SK-N-SH treated with all-trans-retinoic acid at 6 μM for 48 hours (cell line): ENCODE measurements around the gene SELENOM.

ENCODE experiments used
- ATAC-seq: fragments of 200-7000 bp; cut with Tn5 transposase; 3 replicates; pipeline ENCODE4 v1.9.1; 2020; ENCODE audit warnings: mild to moderate bottlenecking, moderate library complexity
- ARNTL ChIP-seq: fragments of 450-650 bp; formaldehyde crosslinking; IDR thresholded peaks from 2 replicates; pipeline ENCODE4 v1.5.0; 2020; ENCODE audit warnings: low read depth, mild to moderate bottlenecking, moderate library complexity, borderline replicate concordance
- BACH2 ChIP-seq: fragments of 250-450 bp; sonication (Bioruptor Pico); IDR thresholded peaks from 2 replicates; pipeline ENCODE4 v1.9.0; 2021; ENCODE audit warnings: mild to moderate bottlenecking, borderline replicate concordance
- CSDC2 ChIP-seq: fragments of 250-450 bp; sonication (Bioruptor Pico); IDR thresholded peaks from 2 replicates; pipeline ENCODE4 v1.5.0; 2020; ENCODE audit warnings: mild to moderate bottlenecking, moderate library complexity
- ESRRG ChIP-seq: fragments of 250-450 bp; sonication (Bioruptor Pico); IDR thresholded peaks from 2 replicates; pipeline ENCODE4 v1.6.1; 2021; ENCODE audit warnings: mild to moderate bottlenecking
- GLIS3 ChIP-seq: fragments of 250-450 bp; sonication (Bioruptor Pico); IDR thresholded peaks from 2 replicates; pipeline ENCODE4 v1.5.0; 2020; ENCODE audit warnings: mild to moderate bottlenecking, moderate library complexity
- ISL1 ChIP-seq: fragments of 250-450 bp; sonication (Bioruptor Pico); IDR thresholded peaks from 2 replicates; pipeline ENCODE4 v2.1.2; 2022; ENCODE audit warnings: mild to moderate bottlenecking, moderate library complexity
- OSR1 ChIP-seq: fragments of 250-450 bp; sonication (Bioruptor Pico); IDR thresholded peaks from 2 replicates; pipeline ENCODE4 v1.8.0; 2022; ENCODE audit warnings: moderate library complexity, mild to moderate bottlenecking, inconsistent platforms
- RARB ChIP-seq: fragments of 250-450 bp; sonication (Bioruptor Pico); IDR thresholded peaks from 2 replicates; pipeline ENCODE4 v1.8.0; 2021; ENCODE audit warnings: mild to moderate bottlenecking, moderate library complexity
- SNAI2 ChIP-seq: fragments of 250-450 bp; sonication (Bioruptor Pico); IDR thresholded peaks from 2 replicates; pipeline ENCODE4 v1.5.0; 2020; ENCODE audit warnings: mild to moderate bottlenecking, moderate library complexity
- TOX ChIP-seq: fragments of 250-450 bp; sonication (Bioruptor Pico); IDR thresholded peaks from 2 replicates; pipeline ENCODE4 v1.8.0; 2021; ENCODE audit warnings: mild to moderate bottlenecking, moderate library complexity, borderline replicate concordance
- ZC3H10 ChIP-seq: fragments of 250-450 bp; sonication (Bioruptor Pico); IDR thresholded peaks from 2 replicates; pipeline ENCODE4 v1.5.1; 2021; ENCODE audit warnings: mild to moderate bottlenecking, moderate library complexity
- ZFP3 ChIP-seq: fragments of 250-450 bp; sonication (Bioruptor Pico); IDR thresholded peaks from 2 replicates; pipeline ENCODE4 v1.5.0; 2020; ENCODE audit warnings: mild to moderate bottlenecking, moderate library complexity
- ZNF565 ChIP-seq: fragments of 450-650 bp; formaldehyde crosslinking; conservative IDR thresholded peaks from 2 replicates; pipeline ENCODE4 v1.5.0; 2020; ENCODE audit warnings: low read depth, mild to moderate bottlenecking, moderate library complexity
- ZNF70 ChIP-seq: fragments of 450-650 bp; formaldehyde crosslinking; IDR thresholded peaks from 2 replicates; pipeline ENCODE4 v1.5.0; 2020; ENCODE audit warnings: mild to moderate bottlenecking, moderate library complexity
- ZNF8 ChIP-seq: fragments of 450-650 bp; formaldehyde crosslinking; IDR thresholded peaks from 2 replicates; pipeline ENCODE4 v1.5.0; 2020; ENCODE audit warnings: mild to moderate bottlenecking, moderate library complexity
- TF ChIP-seq, protein P1 (sequence below): fragments of 250-450 bp; sonication (Bioruptor Pico); IDR thresholded peaks from 2 replicates; pipeline ENCODE4 v1.8.0; 2020; ENCODE audit warnings: mild to moderate bottlenecking, moderate library complexity, borderline replicate concordance
- TF ChIP-seq, protein P2 (sequence below): fragments of 250-450 bp; sonication (Bioruptor Pico); IDR thresholded peaks from 2 replicates; pipeline ENCODE4 v1.5.0; 2020; ENCODE audit warnings: mild to moderate bottlenecking, moderate library complexity
- TF ChIP-seq, protein P3 (sequence below): fragments of 250-450 bp; sonication (Bioruptor Pico); IDR thresholded peaks from 2 replicates; pipeline ENCODE4 v1.5.1; 2021; ENCODE audit warnings: mild to moderate bottlenecking, moderate library complexity

Gene SELENOM

GRCh38 chr22:31135706-31136105 is 28.3 kb upstream of the SELENOM start (continued):
- TF ChIP-seq, protein P1, sequence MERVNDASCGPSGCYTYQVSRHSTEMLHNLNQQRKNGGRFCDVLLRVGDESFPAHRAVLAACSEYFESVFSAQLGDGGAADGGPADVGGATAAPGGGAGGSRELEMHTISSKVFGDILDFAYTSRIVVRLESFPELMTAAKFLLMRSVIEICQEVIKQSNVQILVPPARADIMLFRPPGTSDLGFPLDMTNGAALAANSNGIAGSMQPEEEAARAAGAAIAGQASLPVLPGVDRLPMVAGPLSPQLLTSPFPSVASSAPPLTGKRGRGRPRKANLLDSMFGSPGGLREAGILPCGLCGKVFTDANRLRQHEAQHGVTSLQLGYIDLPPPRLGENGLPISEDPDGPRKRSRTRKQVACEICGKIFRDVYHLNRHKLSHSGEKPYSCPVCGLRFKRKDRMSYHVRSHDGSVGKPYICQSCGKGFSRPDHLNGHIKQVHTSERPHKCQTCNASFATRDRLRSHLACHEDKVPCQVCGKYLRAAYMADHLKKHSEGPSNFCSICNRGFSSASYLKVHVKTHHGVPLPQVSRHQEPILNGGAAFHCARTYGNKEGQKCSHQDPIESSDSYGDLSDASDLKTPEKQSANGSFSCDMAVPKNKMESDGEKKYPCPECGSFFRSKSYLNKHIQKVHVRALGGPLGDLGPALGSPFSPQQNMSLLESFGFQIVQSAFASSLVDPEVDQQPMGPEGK (CRISPR knock-in tag), result no peak
- TF ChIP-seq CSDC2 (CRISPR knock-in tag) (no peak), OSR1 (CRISPR knock-in tag) (no peak), ZNF565 (CRISPR knock-in tag) (no peak)
- TF ChIP-seq, all 23 proteins: peak for 0

DNA sequence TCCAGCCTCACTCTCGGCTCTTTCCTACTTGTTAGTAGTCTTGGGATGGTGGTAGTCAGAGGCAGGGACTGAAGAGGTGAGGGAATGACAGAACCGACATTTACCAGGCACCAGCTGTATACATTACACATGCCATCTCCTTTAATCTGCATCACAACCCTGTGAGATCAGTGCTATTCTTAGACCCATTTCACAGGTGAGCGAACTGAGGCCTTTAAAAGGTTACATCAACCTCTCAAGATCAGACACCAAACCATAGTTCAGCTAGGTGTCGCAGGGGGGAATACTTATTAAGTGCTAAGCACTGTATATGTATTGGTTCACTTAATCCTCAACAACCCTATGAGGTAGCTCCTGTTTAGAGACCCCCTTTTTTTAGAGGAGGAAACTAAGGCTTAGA is 27.3 kb upstream of the SELENOM start:
- TF ChIP-seq ESRRG (CRISPR knock-in tag), result no peak
- no peak for TF ChIP-seq BACH2 (CRISPR knock-in tag)
- TF ChIP-seq ARNTL (CRISPR knock-in tag), result no peak
- TF ChIP-seq, protein P2, sequence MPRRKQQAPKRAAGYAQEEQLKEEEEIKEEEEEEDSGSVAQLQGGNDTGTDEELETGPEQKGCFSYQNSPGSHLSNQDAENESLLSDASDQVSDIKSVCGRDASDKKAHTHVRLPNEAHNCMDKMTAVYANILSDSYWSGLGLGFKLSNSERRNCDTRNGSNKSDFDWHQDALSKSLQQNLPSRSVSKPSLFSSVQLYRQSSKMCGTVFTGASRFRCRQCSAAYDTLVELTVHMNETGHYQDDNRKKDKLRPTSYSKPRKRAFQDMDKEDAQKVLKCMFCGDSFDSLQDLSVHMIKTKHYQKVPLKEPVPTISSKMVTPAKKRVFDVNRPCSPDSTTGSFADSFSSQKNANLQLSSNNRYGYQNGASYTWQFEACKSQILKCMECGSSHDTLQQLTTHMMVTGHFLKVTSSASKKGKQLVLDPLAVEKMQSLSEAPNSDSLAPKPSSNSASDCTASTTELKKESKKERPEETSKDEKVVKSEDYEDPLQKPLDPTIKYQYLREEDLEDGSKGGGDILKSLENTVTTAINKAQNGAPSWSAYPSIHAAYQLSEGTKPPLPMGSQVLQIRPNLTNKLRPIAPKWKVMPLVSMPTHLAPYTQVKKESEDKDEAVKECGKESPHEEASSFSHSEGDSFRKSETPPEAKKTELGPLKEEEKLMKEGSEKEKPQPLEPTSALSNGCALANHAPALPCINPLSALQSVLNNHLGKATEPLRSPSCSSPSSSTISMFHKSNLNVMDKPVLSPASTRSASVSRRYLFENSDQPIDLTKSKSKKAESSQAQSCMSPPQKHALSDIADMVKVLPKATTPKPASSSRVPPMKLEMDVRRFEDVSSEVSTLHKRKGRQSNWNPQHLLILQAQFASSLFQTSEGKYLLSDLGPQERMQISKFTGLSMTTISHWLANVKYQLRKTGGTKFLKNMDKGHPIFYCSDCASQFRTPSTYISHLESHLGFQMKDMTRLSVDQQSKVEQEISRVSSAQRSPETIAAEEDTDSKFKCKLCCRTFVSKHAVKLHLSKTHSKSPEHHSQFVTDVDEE (CRISPR knock-in tag), result no peak
- TF ChIP-seq CSDC2 (CRISPR knock-in tag), result no peak
- TF ChIP-seq ISL1 (CRISPR knock-in tag), result no peak
- no peak for TF ChIP-seq TOX (CRISPR knock-in tag)
- no peak for TF ChIP-seq GLIS3 (CRISPR knock-in tag)
- no peak for TF ChIP-seq ZC3H10 (CRISPR knock-in tag)
- TF ChIP-seq ZNF565 (CRISPR knock-in tag), result no peak
- TF ChIP-seq, protein P3, sequence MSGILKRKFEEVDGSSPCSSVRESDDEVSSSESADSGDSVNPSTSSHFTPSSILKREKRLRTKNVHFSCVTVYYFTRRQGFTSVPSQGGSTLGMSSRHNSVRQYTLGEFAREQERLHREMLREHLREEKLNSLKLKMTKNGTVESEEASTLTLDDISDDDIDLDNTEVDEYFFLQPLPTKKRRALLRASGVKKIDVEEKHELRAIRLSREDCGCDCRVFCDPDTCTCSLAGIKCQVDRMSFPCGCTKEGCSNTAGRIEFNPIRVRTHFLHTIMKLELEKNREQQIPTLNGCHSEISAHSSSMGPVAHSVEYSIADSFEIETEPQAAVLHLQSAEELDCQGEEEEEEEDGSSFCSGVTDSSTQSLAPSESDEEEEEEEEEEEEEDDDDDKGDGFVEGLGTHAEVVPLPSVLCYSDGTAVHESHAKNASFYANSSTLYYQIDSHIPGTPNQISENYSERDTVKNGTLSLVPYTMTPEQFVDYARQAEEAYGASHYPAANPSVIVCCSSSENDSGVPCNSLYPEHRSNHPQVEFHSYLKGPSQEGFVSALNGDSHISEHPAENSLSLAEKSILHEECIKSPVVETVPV (CRISPR knock-in tag), result no peak
- TF ChIP-seq OSR1 (CRISPR knock-in tag), result no peak
- ATAC-seq, result no peak

- ATAC-seq, result no peak
- no peak for TF ChIP-seq ZNF8 (CRISPR knock-in tag)
- TF ChIP-seq ZNF70 (CRISPR knock-in tag), result no peak
- TF ChIP-seq RARB (CRISPR knock-in tag), result no peak
- TF ChIP-seq OSR1 (CRISPR knock-in tag), result no peak
- TF ChIP-seq, protein P1 (CRISPR knock-in tag), result no peak
- TF ChIP-seq, protein P3 (CRISPR knock-in tag), result no peak
- no peak for TF ChIP-seq ZFP3 (CRISPR knock-in tag)
- no peak for TF ChIP-seq SNAI2 (CRISPR knock-in tag)
Observed at GRCh38 chr22:31133911-31134310, 26.5 kb upstream of the SELENOM start.

DNA sequence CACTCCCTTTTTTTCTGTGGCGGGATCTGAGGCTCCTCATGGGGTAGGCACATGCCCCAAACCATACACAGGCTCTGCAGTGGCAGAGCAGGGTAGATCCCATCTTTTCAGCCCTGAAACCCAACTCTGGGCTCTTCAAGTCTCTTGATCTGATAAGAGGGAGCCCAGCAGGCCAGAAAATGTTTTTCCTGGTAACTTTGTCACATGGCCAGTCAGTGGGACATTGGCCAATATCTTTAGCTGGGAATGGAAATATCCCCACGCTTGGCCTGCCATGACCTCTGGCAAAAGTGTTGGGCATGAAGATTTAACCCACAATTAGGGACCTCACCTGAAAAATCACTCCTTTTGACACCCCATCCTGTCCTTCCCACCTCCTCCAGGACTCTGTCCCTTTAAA is 23.5 kb upstream of the SELENOM start:
- ATAC-seq, result no peak
- TF ChIP-seq ARNTL (CRISPR knock-in tag) (no peak), ZNF8 (CRISPR knock-in tag) (no peak)
